Measurements from ENCODE around the gene ELAVL3.

GRCh38 chr19:11479898-11480714, 740 bp downstream of the ELAVL3 start:
- TF ChIP-seq CTCF (IDR thresholded peaks at IDR 0.05) = no peak
- no peak for TF ChIP-seq ZBTB43 (CRISPR knock-in tag; IDR thresholded peaks at IDR 0.05)
- TF ChIP-seq MAX (CRISPR knock-in tag; IDR thresholded peaks at IDR 0.05) = no peak
- TF ChIP-seq USF2 (CRISPR knock-in tag; IDR thresholded peaks at IDR 0.05) = no peak
- no peak for TF ChIP-seq STAT6 (CRISPR knock-in tag; conservative IDR thresholded peaks at IDR 0.05; ENCODE audit: low read depth)
- no peak for TF ChIP-seq ELF4 (CRISPR knock-in tag; IDR thresholded peaks at IDR 0.05; ENCODE audit: low read depth)
- no peak for TF ChIP-seq SOX15 (CRISPR knock-in tag; IDR thresholded peaks at IDR 0.05)
- no peak for TF ChIP-seq ZNF416 (CRISPR knock-in tag; IDR thresholded peaks at IDR 0.05)
- no peak for TF ChIP-seq TP53 (CRISPR knock-in tag; IDR thresholded peaks at IDR 0.05)
- TF ChIP-seq CBFB (CRISPR knock-in tag; IDR thresholded peaks at IDR 0.05; ENCODE audit: low read depth) = no peak
- no peak for TF ChIP-seq CREB1 (CRISPR knock-in tag; IDR thresholded peaks at IDR 0.05)

Measured in WTC11 (cell line).